Stimulated activated CD4-positive, alpha-beta T cell treated with anti-CD3 and anti-CD28 coated beads, Interleukin-4, amount 100 ng/mL, for 24 hours (primary cell): ENCODE data around the gene TBC1D22A.
A peak's percentile ranks its signal among the peaks of the same experiment; 100 is the strongest.

Source experiments
- DNase-seq: peaks from one replicate; pipeline ENCODE4 v3.0.0-alpha.2; 2020

The TBC1D22A gene

DNA sequence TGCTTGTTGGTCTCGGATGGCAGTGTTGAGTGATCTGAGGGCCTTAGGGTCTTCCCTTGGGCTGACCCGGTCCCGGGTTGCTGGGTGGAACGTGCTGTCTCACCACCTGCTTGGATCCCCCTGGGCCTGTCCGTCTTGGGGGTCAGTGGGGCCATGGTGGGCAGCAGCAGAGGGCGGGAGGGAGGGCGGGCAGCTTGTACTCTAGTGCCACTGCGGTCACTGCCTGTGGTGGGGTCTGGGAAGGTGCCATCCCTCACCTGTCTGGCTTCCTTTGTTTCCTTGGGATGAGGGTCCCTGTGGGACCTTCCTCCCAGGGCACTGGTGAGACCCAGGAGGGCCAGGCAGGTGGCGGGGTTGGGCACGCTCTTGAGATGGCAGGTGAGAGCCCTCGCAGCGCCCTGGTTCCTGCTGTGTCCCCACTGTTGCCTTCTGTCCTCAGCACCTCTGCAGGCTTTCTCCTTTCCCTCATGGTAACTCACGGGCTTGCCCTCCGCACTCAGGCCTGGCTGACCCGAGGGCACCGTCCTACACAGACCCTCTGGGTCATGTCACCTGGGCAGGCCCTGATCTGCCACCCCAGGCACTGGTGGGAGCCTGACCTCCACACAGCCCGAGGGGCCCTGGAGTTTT is 34.2 kb downstream of the TBC1D22A start:
- DNase-seq: no peak

DNA sequence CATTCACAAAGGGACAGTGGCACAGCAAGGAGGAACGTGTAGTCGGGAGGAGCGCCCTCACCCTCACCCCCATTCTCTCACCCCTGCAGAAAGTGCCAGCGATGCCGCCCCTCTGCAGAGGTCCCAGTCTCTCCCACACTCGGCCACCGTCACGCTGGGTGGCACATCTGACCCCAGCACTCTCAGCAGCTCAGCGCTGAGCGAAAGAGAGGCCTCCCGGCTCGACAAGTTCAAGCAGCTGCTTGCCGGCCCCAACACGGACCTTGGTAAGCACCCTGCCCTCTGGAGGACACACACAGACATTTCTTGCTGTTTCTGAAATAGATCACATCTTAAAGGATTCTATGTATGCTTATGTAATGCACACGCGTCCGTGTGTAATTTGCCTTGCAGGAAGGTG is 34.9 kb downstream of the TBC1D22A start:
- no peak for DNase-seq

DNA sequence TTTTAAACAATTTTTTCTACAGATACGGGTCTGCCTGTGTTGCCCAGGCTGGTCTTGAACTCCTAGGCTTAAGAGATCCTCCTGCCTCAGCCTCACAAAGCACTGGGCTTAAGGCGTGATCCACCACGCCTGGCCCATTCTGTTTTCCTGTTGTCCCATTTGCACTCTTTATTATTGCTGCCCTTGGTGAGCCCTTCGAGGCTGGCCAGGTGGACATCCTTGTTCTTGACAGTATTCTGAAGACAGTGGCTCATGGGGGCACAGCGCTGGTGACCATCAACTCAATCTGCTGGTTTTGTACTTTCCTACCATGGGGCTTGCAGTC is 35.6 kb downstream of the TBC1D22A start:
- no peak for DNase-seq

DNA sequence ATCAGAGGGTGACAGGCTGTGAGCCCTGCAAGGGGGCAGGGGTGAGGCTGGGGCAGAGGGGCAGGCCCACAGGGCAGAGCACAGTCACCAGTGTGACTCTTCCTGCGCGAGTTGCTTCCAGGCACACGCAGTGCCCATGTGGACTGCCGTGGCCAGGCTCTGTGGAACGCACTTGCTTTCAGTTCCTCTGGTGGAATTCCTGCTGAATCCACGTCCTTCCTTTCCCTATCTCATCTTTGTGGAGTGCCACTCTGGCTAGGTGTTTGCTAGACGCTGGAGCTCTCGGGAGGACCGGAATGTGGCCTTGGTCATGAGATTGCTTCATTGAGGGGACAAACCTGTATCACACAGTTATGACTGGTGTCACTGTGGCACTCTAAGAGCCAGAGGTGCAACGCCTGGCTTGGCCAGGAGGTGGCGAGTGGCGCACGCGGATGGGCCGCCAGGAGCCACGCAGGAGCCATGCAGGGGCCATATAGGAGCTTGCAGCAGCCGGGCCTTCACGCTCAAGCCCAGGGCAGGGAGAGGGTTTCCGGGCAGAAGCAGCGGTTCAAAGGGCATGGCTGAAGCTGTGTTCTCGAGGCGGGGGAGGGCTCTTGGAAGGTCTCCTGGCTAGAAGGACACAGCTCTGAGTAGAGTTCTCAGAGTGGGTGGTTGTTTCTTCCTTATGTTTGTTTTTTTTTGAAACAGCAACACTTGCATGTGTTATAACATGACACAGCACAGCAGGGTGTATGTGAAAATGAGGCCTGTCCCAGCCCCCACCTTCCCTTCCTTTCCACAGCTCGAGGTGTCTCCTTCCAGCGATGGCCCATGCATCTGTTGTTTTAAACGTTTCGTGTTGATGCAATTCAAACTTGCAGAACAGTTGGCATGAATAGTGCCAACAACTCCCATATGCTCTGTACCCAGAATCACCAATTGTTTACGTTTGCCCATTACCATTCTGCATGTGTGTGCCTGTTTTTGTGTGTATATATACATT is 36.2 kb downstream of the TBC1D22A start:
- DNase-seq: peak; percentile 78

DNA sequence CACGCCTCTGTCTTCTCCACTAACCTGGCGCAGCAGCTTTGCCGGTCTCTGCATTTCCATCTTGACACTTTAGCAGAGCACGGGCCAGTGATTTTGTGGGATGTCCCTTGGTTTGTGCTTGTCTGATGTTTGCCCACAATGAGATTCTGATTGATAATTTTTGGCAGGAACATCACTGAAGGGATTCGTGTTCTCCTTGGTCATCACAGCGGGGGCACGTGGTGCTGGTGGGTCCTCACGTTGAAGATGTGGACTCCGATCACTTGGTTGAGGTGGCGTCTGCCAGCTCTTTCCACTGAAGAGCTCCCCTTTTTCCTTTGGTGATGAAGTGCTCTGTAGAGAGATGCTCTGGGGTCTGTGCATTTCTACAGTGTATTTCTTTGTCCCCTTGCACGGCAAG is 37.2 kb downstream of the TBC1D22A start:
- DNase-seq: no peak

DNA sequence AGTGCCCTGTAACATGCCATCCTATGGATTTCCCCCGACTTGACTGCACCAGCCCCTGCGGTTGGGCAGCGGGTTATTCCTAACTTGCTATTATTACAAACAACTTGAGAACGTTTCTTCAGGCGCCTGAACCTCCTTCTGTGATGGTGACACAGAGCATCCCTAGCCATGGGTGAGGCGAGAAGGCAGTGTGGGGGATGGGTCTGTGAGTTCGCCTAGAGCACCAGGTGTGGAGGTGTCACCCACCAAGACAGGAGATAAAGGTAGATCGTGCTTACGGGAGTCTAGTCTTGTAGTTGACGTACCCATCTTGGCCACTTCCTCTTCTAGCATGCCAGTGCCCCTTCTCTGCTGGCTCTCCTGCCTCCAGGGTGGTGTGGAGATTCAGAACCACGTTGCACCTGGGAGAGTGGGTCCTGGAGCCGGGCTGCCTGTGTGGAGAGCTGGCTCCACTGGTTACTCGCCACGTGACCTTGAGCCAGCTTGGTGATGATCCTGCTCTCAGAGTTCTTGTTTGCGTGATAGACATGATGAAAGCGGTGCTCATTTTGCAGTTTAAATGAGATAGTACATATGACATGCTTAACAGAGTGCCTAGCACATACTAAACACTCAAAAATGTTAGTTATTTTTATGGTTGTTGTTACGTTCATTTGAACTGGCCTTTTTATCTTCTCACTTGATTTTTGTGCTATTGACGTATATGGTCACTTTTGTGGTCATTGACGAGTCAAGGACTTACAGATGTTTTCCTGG is 37.8 kb downstream of the TBC1D22A start:
- no peak for DNase-seq

DNA sequence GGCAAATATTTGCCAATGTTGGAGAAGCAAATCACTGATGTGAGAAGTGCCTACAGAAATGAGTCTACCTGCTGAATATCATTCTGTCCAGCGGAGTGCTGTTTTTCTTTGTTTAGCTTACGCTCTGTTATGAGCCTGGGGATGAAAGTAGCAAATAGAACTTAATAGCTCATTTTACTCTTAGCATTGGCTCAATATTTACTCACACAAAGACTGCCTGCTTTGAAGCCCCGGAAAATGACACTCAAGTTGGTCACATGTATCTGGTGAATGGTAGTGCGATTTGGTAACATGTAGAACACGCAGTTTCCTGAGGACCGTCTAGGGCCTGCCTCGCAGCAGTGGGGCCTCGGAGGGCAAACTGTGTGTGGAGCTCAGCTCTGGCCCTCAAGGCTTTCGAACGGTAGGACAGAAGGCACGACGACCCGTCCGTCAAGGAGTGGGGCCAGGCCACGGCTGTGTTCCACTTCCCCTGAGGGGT is 38.9 kb downstream of the TBC1D22A start:
- no peak for DNase-seq

DNA sequence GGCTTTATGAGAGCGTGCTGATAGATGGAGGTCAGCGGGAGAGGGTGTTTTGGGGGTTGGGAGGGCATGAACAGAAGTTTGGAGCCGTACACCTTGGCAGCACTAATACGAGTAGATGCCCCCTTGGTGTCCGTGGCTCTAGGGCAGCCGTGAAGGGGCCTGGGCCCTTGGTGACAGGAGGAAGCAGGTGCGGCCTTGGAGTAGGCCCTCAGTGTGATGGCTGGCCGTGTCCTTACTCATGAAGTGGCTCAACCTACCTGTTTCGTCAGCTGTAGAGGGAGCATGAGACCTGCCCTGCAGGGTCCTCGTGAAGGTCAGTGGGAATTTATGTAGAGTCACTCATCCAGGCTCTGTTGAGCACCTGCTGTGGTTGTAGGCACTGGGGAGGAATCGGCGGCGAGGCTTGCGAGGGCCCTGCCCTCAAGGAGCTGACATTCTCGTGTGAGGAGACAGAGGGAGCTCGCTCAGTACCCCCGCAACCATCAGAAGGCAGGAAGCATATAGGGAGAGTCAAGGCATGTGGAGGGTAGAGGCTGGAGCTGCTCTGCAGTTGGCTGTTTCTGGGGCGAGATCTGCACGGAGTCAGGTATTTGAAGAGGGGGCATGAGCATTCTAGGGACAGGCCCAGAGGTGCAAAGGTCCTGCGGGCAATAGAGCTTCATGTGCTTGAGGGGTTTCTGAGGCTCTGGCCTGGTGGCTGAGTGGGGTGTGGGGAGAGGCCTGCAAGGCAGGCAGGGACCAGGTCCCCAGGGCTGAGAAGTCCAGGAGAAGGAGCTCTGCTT is 39.6 kb downstream of the TBC1D22A start:
- DNase-seq: no peak

DNA sequence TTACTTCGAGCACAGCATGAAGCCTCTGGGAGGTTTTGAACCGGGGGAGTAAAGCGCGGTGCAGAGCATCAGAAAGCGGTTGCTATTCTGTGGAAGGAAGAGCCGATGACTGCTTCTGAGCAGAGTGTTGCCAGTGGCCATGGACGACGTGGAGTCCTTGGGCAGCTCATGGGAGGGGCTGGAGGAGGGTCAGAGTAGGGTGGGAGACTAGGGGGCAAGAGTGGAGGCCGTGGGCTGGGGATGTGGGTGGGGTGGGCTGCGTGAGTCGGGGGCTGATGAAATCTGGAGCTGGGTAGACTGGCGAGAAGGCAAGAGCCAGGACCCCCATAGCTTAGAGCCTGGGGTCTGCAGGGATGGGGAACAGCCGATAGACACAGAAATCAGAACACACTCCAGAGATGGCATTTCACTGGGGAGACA is 40.2 kb downstream of the TBC1D22A start:
- no peak for DNase-seq

DNA sequence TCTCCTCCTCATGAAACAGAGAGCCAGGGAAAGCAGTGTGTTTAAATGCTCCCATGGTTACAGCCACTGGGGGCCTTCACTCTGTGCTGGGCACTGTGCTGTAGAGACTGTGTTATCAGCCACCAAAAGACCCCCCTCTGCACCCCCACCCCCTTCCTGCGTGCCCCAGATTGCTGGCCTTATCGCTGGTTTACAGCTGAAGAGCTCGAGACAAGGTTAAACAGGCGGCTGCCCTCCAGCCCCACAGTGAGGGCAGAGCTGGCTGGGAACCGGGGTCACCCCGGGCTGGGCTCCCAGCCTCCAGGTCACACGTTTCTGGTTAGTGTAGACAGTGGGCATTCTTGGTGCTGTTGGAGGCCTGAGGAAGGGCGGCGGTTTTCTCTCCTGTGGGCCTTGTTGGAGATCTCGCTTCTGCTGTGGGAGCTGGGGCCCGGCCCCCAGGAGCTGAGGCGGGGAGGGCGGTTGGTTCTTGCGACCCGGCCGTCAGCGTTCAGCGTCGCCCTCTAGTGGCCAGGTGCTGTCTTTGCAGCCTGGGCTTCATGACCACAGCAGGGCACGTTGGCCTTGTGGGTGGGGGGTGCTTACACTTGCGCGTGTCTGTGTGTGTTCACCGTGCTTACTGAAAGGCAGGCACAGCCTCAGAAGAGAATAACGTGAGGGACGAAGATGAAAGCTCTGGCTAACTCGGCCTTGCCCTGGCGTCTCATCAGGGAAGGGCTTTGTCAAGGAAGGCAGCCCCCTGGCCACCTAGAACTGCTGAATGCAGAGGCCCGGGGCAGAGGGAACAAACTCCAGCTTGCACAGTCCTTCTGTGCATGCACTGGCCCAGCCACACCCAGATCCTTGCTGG is 40.8 kb downstream of the TBC1D22A start:
- peak; percentile 69 for DNase-seq

DNA sequence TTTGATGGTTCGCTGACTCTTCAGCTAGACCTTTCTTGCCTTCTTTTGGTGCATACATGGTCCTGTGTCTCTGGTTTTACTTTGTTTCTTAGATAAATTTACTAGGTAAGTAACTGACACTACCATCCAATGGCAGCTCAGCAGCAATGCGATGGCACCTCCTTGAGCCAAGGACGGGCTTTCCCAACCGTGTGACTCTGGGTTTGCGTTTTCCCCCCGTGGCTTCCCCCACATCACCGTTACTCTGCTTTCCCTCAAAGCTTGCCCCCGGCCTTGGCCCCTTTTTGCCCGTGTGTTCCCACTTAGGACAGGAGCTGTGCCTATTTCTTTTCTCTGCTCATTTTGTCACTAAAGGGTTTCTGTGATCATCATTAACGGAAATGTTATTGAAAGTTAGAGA is 41.5 kb downstream of the TBC1D22A start:
- no peak for DNase-seq

DNA sequence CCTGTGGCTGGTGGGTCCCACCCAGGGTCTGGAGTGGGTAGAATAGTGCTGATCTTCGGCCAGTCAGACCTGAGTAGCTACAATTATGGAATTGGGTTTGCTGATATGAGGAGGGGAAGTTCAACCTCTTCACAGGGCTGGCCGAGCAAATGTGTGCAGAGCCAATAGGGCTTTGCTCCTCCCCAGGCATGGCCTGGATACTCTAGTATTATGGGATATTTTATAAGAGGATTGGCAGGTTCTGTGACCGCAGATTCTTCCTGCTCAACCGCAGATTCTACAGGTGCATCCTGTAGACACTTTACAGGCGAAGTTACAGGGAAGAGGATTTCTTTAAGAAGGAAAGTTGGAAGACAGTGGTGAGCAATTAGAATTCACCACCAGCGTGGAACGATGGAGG is 44.3 kb downstream of the TBC1D22A start:
- no peak for DNase-seq

DNA sequence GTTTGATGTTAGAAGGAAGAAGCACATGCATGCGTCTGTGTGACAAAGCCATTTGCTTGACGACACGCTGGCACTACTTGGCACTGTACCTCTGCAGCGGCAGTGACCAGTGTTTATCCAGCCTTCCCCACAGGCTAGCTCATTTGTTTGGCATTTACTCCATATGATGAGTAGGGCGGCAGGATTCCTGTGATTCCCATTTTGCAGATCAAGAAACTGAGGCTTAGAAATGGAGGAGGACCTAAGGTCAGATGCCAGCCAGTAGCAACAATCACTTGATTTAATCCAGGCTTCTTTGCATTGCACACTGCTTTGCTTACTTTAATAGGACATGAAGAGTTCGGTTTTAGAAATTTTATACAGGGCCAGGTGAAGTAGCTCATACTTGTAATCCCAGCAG is 45.0 kb downstream of the TBC1D22A start:
- DNase-seq: no peak

DNA sequence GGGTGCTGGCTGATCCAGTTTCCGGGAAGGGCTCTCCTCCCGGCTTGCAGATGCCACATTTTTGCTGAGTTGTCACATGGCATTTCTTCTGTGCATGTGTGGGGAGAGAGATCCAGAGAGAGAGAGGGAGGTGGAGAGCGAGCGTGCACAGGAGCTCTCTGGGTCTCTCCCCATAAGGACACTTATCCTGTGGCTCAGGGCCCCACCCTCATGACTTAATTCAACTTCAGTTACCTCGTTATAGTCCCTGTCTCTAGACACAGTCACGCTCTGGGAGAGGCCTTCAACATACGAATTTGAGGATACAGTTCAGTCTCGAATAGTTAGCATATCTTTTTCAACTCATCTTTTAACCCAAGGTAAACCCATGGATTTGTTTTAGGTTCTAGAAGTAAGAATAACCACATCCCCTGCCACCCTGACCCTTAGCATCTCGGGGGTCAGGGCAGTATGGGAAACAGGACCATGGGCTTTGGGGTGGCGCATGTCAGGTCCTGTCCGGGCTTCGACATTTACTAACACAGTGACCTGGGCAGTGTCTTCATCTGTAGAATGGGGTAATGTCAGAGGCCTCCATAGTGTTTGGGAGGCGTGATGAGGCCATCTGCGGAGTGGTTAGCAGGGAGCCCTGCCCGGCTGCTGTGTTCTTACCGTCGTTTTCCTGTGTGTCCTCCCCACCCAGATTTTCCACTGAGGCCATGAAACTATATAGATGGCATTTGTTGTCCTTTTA is 46.9 kb downstream of the TBC1D22A start:
- no peak for DNase-seq

DNA sequence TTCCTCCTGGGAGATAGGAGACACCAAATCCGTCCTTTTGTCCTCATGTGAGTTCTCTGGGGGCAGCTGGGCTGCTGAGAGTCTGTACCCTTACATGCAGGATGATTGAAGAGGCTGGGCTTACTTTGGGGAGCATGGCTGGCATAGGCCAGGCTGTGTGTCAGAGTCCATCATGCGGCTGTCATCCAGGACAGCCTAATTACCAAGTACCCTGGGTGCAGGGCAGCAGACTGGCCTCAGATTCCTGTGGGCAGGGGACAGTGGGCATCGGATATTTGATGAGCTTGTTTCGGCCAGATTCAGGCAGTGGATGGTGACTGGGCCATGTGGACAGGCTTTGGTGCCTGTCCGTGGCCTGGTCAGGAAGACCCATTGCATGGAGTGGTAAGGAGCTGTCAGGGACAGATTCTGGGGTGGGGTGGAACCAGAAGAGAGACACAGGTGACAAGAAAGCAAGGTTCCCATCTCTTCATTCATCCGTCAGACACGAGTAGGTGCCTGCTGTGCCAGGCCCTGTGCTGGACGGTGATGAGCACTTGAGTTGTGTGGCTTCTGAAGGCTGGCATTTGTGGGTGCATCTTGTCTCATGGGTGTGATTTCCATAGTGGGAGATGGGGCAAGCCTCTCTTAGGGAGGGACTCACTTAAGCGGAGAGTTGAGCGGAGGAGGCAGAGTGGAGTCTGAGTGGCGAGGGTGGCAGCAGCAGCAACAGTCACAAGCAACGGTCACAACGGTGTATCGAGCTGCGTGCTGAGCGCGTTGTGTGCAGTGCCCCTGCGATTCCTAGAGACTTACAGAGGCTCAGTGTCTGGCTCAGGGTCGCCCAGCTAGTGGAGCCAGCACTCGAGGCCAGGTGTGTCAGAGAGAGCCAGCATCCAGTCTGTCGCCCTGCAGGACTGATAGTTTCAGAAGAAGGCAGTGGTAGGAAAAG is 48.7 kb downstream of the TBC1D22A start:
- DNase-seq: no peak

DNA sequence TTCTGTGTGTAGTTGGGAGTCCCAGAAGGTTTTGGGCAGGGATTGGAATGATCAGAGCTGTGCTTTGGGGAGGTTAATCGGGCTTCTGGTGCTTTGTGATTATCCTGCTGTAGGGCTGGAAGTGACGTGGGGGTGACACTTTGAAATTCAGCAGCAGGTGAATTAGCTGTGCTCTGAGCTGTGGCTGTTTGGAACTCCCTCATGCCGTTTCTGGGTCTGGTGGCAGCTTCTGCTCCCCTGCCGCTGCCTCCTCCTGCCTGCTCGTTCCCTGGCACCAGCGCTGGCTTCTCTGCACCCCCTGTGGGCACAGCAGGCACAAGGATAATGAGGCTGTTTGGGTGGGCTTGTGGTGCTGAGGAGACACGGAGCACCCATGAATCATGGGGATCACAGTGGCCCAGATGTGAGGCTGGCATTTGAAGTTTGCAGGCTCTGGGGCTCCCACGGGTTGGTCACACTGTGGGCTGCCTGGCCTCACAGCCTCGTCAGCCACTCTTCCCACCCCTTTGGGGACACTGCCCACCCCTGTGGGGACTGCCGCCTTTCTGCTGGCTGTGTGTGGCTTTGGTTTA is 49.7 kb downstream of the TBC1D22A start:
- no peak for DNase-seq

DNA sequence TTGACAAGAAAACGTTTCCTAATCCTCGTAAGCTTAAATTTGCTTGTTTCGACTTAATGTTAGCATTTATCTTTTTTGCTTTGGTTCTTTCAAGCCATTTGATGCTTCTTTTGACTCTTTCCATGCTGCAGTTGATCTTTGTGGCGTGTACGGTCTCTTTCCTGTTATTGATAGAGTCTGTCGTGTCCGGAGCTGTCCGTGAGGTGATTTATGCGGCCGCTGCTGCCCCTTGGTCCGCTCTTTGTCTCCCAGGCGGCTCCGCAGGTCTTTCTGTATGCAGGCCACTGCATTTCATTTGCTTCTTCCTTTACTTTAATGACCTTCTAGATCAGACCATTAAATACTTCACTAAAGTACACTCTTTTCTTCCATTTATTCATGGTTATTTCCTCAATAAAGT is 50.3 kb downstream of the TBC1D22A start:
- DNase-seq: no peak

DNA sequence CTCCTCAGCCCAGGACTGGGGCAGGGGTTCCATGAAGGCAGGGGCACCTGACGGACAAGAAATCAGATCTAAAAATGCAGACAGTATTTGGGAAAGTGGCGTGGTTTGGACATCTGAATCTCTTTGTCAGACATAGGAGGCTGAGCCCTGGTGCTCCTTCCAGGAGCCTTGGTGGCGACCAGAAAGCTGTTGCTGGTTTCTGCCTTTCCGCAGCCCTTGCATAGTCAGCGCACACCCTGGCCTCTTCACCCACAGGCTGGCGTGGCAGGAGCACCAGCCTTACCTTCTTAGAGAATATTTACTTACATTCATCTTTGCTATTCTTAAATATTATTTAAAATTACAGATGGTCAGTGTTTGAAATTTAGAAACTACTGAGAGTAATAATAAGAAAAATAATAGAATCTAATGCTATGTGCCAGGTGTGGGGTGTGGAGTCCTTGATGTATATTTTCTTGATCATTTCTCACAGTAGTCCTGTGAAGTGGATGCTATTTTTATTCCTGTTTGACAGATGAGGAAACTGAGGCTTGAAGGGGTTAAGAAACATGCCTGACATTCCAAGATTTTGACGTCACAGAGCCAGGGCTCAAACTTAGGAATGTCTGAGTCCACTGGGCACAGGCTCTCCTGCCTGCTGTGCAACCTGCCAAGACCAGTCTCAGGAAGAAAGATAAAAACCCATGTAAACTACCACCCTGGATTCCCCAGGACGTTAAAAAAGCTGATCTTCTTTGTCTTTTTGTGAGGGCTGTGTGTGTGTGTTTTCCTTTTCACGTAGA is 51.6 kb downstream of the TBC1D22A start:
- no peak for DNase-seq

DNA sequence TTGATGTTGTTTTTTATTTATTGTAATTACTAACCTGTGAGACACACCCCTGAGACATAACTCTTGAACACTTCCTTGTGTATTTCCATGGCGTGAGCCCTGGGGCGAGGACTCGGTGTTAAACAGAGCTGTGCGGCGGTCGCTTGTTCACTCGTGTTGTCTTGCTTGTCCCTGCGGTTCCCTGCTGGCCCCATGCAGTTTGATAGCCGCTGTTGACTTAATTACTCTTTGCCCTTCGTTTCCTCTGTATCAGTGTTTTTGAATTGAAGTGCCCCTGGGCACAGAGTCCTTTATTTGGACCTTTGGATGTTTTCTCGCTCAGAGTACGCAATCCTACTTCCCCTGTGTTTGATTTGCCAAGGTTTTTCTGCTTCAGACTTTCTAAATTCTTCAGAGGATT is 52.7 kb downstream of the TBC1D22A start:
- DNase-seq: no peak
